ENCODE results near the gene CILP.
"Not testable (repeated sequence)": the region's sequence is repeated elsewhere in the genome, so short reads cannot be mapped to it uniquely, and the experiment has no call there.

CILP gene

DNA sequence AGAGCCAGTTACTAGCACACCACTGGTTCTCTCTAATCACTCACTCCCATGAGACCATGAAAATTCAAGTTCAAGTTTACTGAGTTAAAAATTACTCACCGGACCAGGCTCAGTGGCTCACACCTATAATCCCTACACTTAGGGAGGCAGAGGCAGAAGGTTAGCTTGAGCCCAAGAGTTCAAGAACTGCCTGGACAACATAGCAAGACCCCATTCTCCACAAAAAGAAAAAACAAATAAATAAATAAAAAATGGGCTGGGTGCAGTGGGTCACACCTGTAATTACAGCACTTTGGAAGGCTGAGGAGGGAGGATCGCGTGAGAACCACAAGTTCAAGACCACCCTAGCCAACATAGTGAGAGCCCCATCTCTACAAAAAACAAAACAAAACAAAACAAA lies 21.2 kb upstream of the CILP start:
- TF ChIP-seq, protein P1, sequence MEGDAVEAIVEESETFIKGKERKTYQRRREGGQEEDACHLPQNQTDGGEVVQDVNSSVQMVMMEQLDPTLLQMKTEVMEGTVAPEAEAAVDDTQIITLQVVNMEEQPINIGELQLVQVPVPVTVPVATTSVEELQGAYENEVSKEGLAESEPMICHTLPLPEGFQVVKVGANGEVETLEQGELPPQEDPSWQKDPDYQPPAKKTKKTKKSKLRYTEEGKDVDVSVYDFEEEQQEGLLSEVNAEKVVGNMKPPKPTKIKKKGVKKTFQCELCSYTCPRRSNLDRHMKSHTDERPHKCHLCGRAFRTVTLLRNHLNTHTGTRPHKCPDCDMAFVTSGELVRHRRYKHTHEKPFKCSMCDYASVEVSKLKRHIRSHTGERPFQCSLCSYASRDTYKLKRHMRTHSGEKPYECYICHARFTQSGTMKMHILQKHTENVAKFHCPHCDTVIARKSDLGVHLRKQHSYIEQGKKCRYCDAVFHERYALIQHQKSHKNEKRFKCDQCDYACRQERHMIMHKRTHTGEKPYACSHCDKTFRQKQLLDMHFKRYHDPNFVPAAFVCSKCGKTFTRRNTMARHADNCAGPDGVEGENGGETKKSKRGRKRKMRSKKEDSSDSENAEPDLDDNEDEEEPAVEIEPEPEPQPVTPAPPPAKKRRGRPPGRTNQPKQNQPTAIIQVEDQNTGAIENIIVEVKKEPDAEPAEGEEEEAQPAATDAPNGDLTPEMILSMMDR (IDR thresholded peaks at IDR 0.05; ENCODE audit: low read depth, low read length) = no peak
- TF ChIP-seq EZH2phosphoT487 (IDR thresholded peaks at IDR 0.05; ENCODE audit: low read depth) = no peak
- H3K36me3 ChIP-seq (replicated peaks; ENCODE audit: low read depth, low read length) = no peaks in the 10 kb centered on the region
- no peaks in the 10 kb centered on the region for H3K79me2 ChIP-seq (ENCODE audit: low read length)
- H3K27ac ChIP-seq (ENCODE audit: low read length) = no peak overlapping the region
- H3K9ac ChIP-seq (ENCODE audit: low read length) = no peak overlapping the region
- H2AFZ ChIP-seq (ENCODE audit: low read depth, low read length) = no peak overlapping the region
- peaks cover 8% of the 10 kb centered on the region; the same call in 1 of the 2 replicates for H3K4me1 ChIP-seq (ENCODE audit: low read length)
- H3K27me3 ChIP-seq (ENCODE audit: low read depth, low read length) = no peaks in the 10 kb centered on the region
- H4K20me1 ChIP-seq (ENCODE audit: insufficient read depth, low read length) = no peaks in the 10 kb centered on the region
- no peak overlapping the region for H3K4me3 ChIP-seq (ENCODE audit: low read length)
- H3K4me2 ChIP-seq (ENCODE audit: low read length) = no peak overlapping the region
- no peaks in the 10 kb centered on the region for H3K9me3 ChIP-seq (ENCODE audit: insufficient read depth, low read length)

DNA sequence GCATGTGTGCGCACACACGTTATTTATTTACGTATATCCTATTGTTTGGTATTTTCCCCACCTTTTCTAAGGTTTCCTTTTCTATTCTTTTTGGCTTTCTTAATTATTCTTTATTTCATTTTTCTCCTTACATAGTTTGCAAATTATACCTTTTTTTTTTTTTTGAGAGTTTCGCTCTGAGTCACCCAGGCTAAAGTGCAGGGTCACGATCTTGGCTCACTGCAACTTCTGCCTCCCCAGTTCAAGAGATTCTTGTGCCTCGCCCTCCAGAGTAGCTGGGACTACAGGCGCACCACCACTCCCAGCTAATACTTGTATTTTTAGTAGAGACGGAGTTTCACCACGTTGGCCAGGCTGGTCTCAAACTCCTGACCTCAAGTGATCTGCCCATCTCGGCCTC lies 20.0 kb upstream of the CILP start:
- H4K20me1 ChIP-seq (ENCODE audit: insufficient read depth, low read length) = no peaks in the 10 kb centered on the region
- H3K9me3 ChIP-seq (ENCODE audit: insufficient read depth, low read length) = no peaks in the 10 kb centered on the region
- H3K36me3 ChIP-seq (replicated peaks; ENCODE audit: low read depth, low read length) = no peaks in the 10 kb centered on the region
- H3K9ac ChIP-seq (ENCODE audit: low read length) = no peak overlapping the region
- H3K79me2 ChIP-seq (ENCODE audit: low read length) = no peaks in the 10 kb centered on the region
- no peak overlapping the region for H3K27ac ChIP-seq (ENCODE audit: low read length)
- peak overlapping the region; percentile 25; the same call in 1 of the 2 replicates for H3K4me2 ChIP-seq (ENCODE audit: low read length)
- peaks cover 8% of the 10 kb centered on the region; the same call in 1 of the 2 replicates for H3K4me1 ChIP-seq (ENCODE audit: low read length)
- H3K4me3 ChIP-seq (ENCODE audit: low read length) = no peak overlapping the region
- no peak for TF ChIP-seq EZH2phosphoT487 (IDR thresholded peaks at IDR 0.05; ENCODE audit: low read depth)
- TF ChIP-seq, protein P1 (IDR thresholded peaks at IDR 0.05; ENCODE audit: low read depth, low read length) = no peak
- no peaks in the 10 kb centered on the region for H3K27me3 ChIP-seq (ENCODE audit: low read depth, low read length)
- H2AFZ ChIP-seq (ENCODE audit: low read depth, low read length) = no peak overlapping the region

DNA sequence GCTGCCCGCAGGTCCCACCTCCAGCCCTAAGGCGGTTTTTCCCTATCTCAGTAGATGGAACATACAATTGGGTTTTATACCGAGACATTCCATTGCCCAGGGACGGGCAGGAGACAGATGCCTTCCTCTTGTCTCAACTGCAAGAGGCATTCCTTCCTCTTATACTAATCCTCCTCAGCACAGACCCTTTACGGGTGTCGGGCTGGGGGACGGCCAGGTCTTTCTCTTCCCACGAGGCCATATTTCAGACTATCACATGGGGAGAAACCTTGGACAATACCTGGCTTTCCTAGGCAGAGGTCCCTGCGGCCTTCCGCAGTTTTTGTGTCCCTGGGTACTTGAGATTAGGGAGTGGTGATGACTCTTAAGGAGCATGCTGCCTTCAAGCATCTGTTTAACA lies 15.6 kb upstream of the CILP start:
- H3K4me2 ChIP-seq (ENCODE audit: low read length); H3K36me3 ChIP-seq (replicated peaks; ENCODE audit: low read depth, low read length); H3K9ac ChIP-seq (ENCODE audit: low read length); H2AFZ ChIP-seq (ENCODE audit: low read depth, low read length); H3K9me3 ChIP-seq (ENCODE audit: insufficient read depth, low read length); H3K79me2 ChIP-seq (ENCODE audit: low read length); H3K4me3 ChIP-seq (ENCODE audit: low read length); H3K4me1 ChIP-seq (ENCODE audit: low read length); H3K27ac ChIP-seq (ENCODE audit: low read length); H3K27me3 ChIP-seq (ENCODE audit: low read depth, low read length); H4K20me1 ChIP-seq (ENCODE audit: insufficient read depth, low read length): not testable (repeated sequence)

DNA sequence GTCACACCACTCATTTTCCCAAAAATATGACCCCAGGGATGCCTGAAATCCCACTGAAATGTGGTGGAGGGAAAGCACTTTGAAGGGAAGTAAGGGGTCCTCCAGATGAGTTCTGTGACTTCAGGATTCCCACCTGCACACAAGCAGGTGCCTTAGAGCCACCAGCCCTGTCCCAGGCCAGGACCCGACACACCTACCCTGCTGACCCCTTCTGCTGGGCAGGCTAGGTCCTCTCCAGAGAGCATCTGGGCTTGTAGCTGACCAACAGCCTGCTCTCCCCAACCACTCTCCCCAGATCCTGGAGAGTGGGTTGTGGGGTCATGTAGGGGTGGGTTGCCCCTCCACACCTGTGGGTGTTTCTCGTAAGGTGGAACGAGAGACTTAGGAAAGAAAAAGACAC lies 14.9 kb upstream of the CILP start:
- Histone ChIP-seq H3K4me1 (ENCODE audit: low read length) (peaks cover 3% of the 10 kb centered on the region; the same call in 1 of the 2 replicates), H3K27ac (ENCODE audit: low read length) (no peak overlapping the region), H2AFZ (ENCODE audit: low read depth, low read length) (no peak overlapping the region), H3K27me3 (ENCODE audit: low read depth, low read length) (peaks cover 3% of the 10 kb centered on the region; the same call in 1 of the 2 replicates), H4K20me1 (ENCODE audit: insufficient read depth, low read length) (no peaks in the 10 kb centered on the region), H3K4me2 (ENCODE audit: low read length) (no peak overlapping the region), H3K9me3 (ENCODE audit: insufficient read depth, low read length) (no peaks in the 10 kb centered on the region), H3K9ac (ENCODE audit: low read length) (no peak overlapping the region), H3K79me2 (ENCODE audit: low read length) (no peaks in the 10 kb centered on the region), H3K4me3 (ENCODE audit: low read length) (no peak overlapping the region), H3K36me3 (replicated peaks; ENCODE audit: low read depth, low read length) (no peaks in the 10 kb centered on the region)
- TF ChIP-seq, protein P1 (IDR thresholded peaks at IDR 0.05; ENCODE audit: low read depth, low read length) = no peak
- no peak for TF ChIP-seq EZH2phosphoT487 (IDR thresholded peaks at IDR 0.05; ENCODE audit: low read depth)

DNA sequence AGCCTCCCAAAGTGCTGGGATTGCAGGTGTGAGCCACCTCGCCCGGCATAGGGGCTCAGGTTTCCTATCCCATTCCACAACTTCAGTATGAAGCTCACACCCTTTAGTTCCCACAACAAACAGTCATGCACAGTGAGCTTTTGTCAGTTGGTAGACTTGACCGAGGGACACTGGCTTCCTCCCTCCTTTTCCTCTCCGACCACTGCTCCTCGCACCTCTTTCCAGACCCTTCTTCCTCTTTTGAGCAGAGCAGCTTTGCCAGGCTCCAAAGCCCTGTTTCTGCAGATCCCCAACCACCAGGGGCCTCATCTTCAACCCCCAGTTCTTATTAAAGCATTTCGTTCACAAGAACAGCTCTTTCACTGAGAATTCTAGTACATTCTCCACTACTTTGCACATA lies 12.7 kb upstream of the CILP start:
- Histone ChIP-seq H3K36me3 (replicated peaks; ENCODE audit: low read depth, low read length) (no peaks in the 10 kb centered on the region), H3K4me3 (ENCODE audit: low read length) (no peak overlapping the region), H2AFZ (ENCODE audit: low read depth, low read length) (no peak overlapping the region), H3K4me1 (ENCODE audit: low read length) (no peaks in the 10 kb centered on the region), H3K27me3 (ENCODE audit: low read depth, low read length) (peaks cover 3% of the 10 kb centered on the region; the same call in 1 of the 2 replicates), H4K20me1 (ENCODE audit: insufficient read depth, low read length) (no peaks in the 10 kb centered on the region), H3K79me2 (ENCODE audit: low read length) (no peaks in the 10 kb centered on the region), H3K9me3 (ENCODE audit: insufficient read depth, low read length) (no peaks in the 10 kb centered on the region), H3K4me2 (ENCODE audit: low read length) (no peak overlapping the region), H3K27ac (ENCODE audit: low read length) (no peak overlapping the region), H3K9ac (ENCODE audit: low read length) (no peak overlapping the region)
- TF ChIP-seq, protein P1 (IDR thresholded peaks at IDR 0.05; ENCODE audit: low read depth, low read length) = no peak
- TF ChIP-seq EZH2phosphoT487 (IDR thresholded peaks at IDR 0.05; ENCODE audit: low read depth) = no peak

All from OCI-LY3 (cell line).